H1 (cell line): ENCODE measurements around the gene MTHFD1. TPM values are rescaled to one million over a fixed set of nuclear protein-coding genes. Genes with fewer than 3 reads are reported as not detected.

Experiments used
- CTCF ChIA-PET: fragments of 300-600 bp; sonication (Branson Sonifier 250); formaldehyde crosslinking; loops from one replicate; lab custom pipeline; 2021; ENCODE audit not compliant: partially characterized antibody; lab: Charles Lee
- POLR2A ChIA-PET: fragments of 300-600 bp; sonication (Branson Sonifier 250); formaldehyde crosslinking; loops from one replicate; lab custom pipeline; 2021; ENCODE audit warnings: inconsistent platforms; ENCODE audit not compliant: partially characterized antibody; lab: Charles Lee
- DNase-seq, 2 experiments: peaks; one replicate each; pipeline versions ENCODE4 v3.0.0 to v3.0.0-alpha.2; 2010 to 2022; ENCODE audit warnings: low spot score in 2 of 2, low read depth in 1 of 2, mixed read lengths in 1 of 2
- FAIRE-seq: peaks from 2 replicates; lab custom pipeline; 2011; peaks lifted over from hg19 to GRCh38; lab: Jason Lieb, UNC
- H2AFZ ChIP-seq: 2 replicates; pipeline ENCODE4 v1.8.1; 2012; ENCODE audit warnings: low read length, inconsistent platforms
- H2AK5ac ChIP-seq: 2 replicates; pipeline ENCODE4 v1.6.1; 2013; ENCODE audit warnings: low read depth, low read length
- H2BK120ac ChIP-seq: replicated peaks from 2 replicates; pipeline ENCODE3; 2013; ENCODE audit warnings: low read depth, low read length, inconsistent platforms
- H2BK12ac ChIP-seq: 2 replicates; pipeline ENCODE4 v1.6.1; 2013; ENCODE audit warnings: low read depth, low read length
- H2BK15ac ChIP-seq: 2 replicates; pipeline ENCODE4 v1.6.1; 2013; ENCODE audit warnings: low read length
- H2BK20ac ChIP-seq: 2 replicates; pipeline ENCODE4 v1.6.1; 2013; ENCODE audit warnings: low read length
- H2BK5ac ChIP-seq: 2 replicates; pipeline ENCODE4 v1.6.1; 2013; ENCODE audit warnings: low read depth, low read length
- H3K14ac ChIP-seq: 2 replicates; pipeline ENCODE4 v1.6.1; 2013; ENCODE audit warnings: inconsistent platforms; ENCODE audit not compliant: insufficient read length
- H3K18ac ChIP-seq: 2 replicates; pipeline ENCODE4 v1.6.1; 2013; ENCODE audit warnings: low read length; ENCODE audit errors: extremely low read depth
- H3K23ac ChIP-seq: 2 replicates; pipeline ENCODE4 v1.6.1; 2013; ENCODE audit warnings: inconsistent platforms; ENCODE audit not compliant: insufficient read length
- H3K23me2 ChIP-seq: 2 replicates; pipeline ENCODE4 v1.6.1; 2013; ENCODE audit warnings: low read depth, low read length
- H3K27ac ChIP-seq: 2 replicates; pipeline ENCODE4 v1.6.1; 2011; ENCODE audit warnings: low read depth, low read length, inconsistent platforms
- H3K27me3 ChIP-seq, 4 experiments: replicated peaks in 1 of 4; 1 replicate in 1 of 4; 2 replicates in 3 of 4; pipeline versions ENCODE4 v1.6.1 to v1.8.1; 2011 to 2013; ENCODE audit warnings: low read length in 3 of 4, mild to moderate bottlenecking in 3 of 4, inconsistent platforms in 2 of 4, mixed read lengths in 2 of 4, moderate library complexity in 1 of 4; ENCODE audit not compliant: control insufficient read depth in 3 of 4, insufficient read depth in 3 of 4; ENCODE audit errors: extremely low read depth in 1 of 4
- H3K36me3 ChIP-seq, 4 experiments: 2 replicates each; pipeline versions ENCODE4 v1.6.1 to v1.8.1; 2011 to 2013; ENCODE audit warnings: mild to moderate bottlenecking in 4 of 4, low read length in 3 of 4, moderate library complexity in 2 of 4, control low read depth in 1 of 4, inconsistent platforms in 1 of 4; ENCODE audit not compliant: insufficient read depth in 4 of 4, control insufficient read depth in 2 of 4
- H3K4ac ChIP-seq: replicated peaks from 2 replicates; pipeline ENCODE3; 2013; ENCODE audit warnings: low read length, low read depth, mixed read lengths, inconsistent platforms; ENCODE audit not compliant: insufficient read length
- H3K4me1 ChIP-seq, 4 experiments: replicated peaks in 1 of 4; 1 replicate in 1 of 4; 2 replicates in 3 of 4; pipeline versions ENCODE4 v1.6.1 to v1.8.1; 2011 to 2013; ENCODE audit warnings: low read length in 3 of 4, inconsistent platforms in 2 of 4, mixed read lengths in 1 of 4; ENCODE audit not compliant: insufficient read depth in 4 of 4, control insufficient read depth in 3 of 4
- H3K4me2 ChIP-seq, 2 experiments: 2 replicates each; pipeline versions ENCODE4 v1.6.1 to v1.8.1; 2011 to 2013; ENCODE audit warnings: low read depth in 2 of 2, low read length in 2 of 2, control low read depth in 1 of 2, inconsistent platforms in 1 of 2, mild to moderate bottlenecking in 1 of 2; ENCODE audit not compliant: insufficient read depth in 1 of 2
- H3K4me3 ChIP-seq, 4 experiments: fragments of 200-600, 300-600 bp in 1 of 4; sonication (generic), shearing (Covaris generic), sonication (Bioruptor Twin) in 1 of 4; 2 replicates each; pipeline versions ENCODE4 v1.5.1 to v1.8.1; 2011 to 2016; ENCODE audit warnings: low read length in 4 of 4, low read depth in 3 of 4, control low read depth in 2 of 4, inconsistent platforms in 2 of 4, mild to moderate bottlenecking in 2 of 4, mixed read lengths in 1 of 4, moderate library complexity in 1 of 4; ENCODE audit not compliant: insufficient read depth in 2 of 4; ENCODE audit errors: extremely low read depth in 1 of 4
- H3K56ac ChIP-seq: replicated peaks from 2 replicates; pipeline ENCODE3; 2013; ENCODE audit warnings: low read depth, mild to moderate bottlenecking, mixed read lengths, low read length, inconsistent platforms; ENCODE audit not compliant: insufficient read length
- H3K79me1 ChIP-seq: 2 replicates; pipeline ENCODE4 v1.6.1; 2013; ENCODE audit warnings: low read depth, low read length, control low read depth
- H3K79me2 ChIP-seq, 2 experiments: 2 replicates each; pipeline versions ENCODE4 v1.6.1 to v1.8.1; 2012 to 2013; ENCODE audit warnings: low read length in 2 of 2, mild to moderate bottlenecking in 2 of 2, inconsistent platforms in 1 of 2; ENCODE audit not compliant: insufficient read depth in 2 of 2, control insufficient read depth in 1 of 2
- H3K9ac ChIP-seq, 4 experiments: replicated peaks in 1 of 4; 1 replicate in 1 of 4; 2 replicates in 3 of 4; pipeline versions ENCODE4 v1.6.1 to v1.8.1; 2011 to 2013; ENCODE audit warnings: low read depth in 3 of 4, low read length in 3 of 4, control low read depth in 2 of 4, mild to moderate bottlenecking in 2 of 4, moderate library complexity in 2 of 4, inconsistent platforms in 1 of 4; ENCODE audit errors: extremely low read depth in 1 of 4
- H3K9me3 ChIP-seq, 2 experiments: 2 replicates each; pipeline versions ENCODE4 v1.6.1 to v1.8.1; 2012 to 2013; ENCODE audit warnings: mild to moderate bottlenecking in 2 of 2, moderate library complexity in 2 of 2, control low read depth in 1 of 2, inconsistent platforms in 1 of 2, low read depth in 1 of 2, low read length in 1 of 2, mixed read lengths in 1 of 2; ENCODE audit not compliant: insufficient read depth in 2 of 2
- H4K20me1 ChIP-seq, 2 experiments: replicated peaks in 1 of 2; 2 replicates each; pipeline versions ENCODE3 to v1.8.1; 2011 to 2013; ENCODE audit warnings: inconsistent platforms in 2 of 2, low read length in 2 of 2, mild to moderate bottlenecking in 1 of 2; ENCODE audit not compliant: insufficient read depth in 2 of 2, control insufficient read depth in 1 of 2
- H4K5ac ChIP-seq: 2 replicates; pipeline ENCODE4 v1.6.1; 2013; ENCODE audit warnings: low read length, low read depth, mixed read lengths, inconsistent platforms; ENCODE audit not compliant: insufficient read length
- H4K8ac ChIP-seq: 2 replicates; pipeline ENCODE4 v1.8.0; 2013; ENCODE audit warnings: mild to moderate bottlenecking, moderate library complexity, low read length, inconsistent platforms; ENCODE audit not compliant: insufficient read depth; ENCODE audit errors: extremely low read depth
- H4K91ac ChIP-seq: replicated peaks from 2 replicates; pipeline ENCODE3; 2013; ENCODE audit warnings: low read length, mixed read lengths, inconsistent platforms; ENCODE audit not compliant: insufficient read length
- JUND ChIP-seq: IDR thresholded peaks from 2 replicates; pipeline ENCODE4 v1.6.1; 2011; ENCODE audit warnings: mild to moderate bottlenecking, improper control_type of control experiment, low read length
- KDM1A ChIP-seq: fragments of 200-600, 300-600 bp; sonication (generic); IDR thresholded peaks from 2 replicates; pipeline ENCODE4 v1.7.1; 2016; ENCODE audit warnings: mild to moderate bottlenecking, low read length, borderline replicate concordance
- KDM4A ChIP-seq: IDR thresholded peaks from one replicate; pipeline ENCODE4 v1.7.1; 2012; ENCODE audit warnings: low read depth, mild to moderate bottlenecking, moderate library complexity, low read length, inconsistent platforms; ENCODE audit not compliant: severe bottlenecking
- MAFK ChIP-seq: IDR thresholded peaks from 2 replicates; pipeline ENCODE4 v1.6.1; 2012; ENCODE audit warnings: low read depth, mild to moderate bottlenecking, improper control_type of control experiment, low read length
- POU5F1 ChIP-seq: IDR thresholded peaks from 2 replicates; pipeline ENCODE4 v1.6.1; 2011; ENCODE audit warnings: low read depth, mild to moderate bottlenecking, low read length, moderate library complexity
- SAP30 ChIP-seq: fragments of 300-600 bp; sonication (generic); IDR thresholded peaks from 2 replicates; pipeline ENCODE4 v1.7.1; 2012; ENCODE audit warnings: low read length, moderate library complexity, mild to moderate bottlenecking, inconsistent platforms; ENCODE audit not compliant: insufficient read depth, insufficient replicate concordance
- SRF ChIP-seq: IDR thresholded peaks from 2 replicates; pipeline ENCODE4 v1.6.1; 2011; ENCODE audit warnings: mild to moderate bottlenecking, low read depth, low read length, moderate library complexity
- polyA plus RNA-seq, 7 experiments: library from polyadenylated mRNA; depleted of rRNA in 3 of 7; stranded (reverse) in 5 of 7; unstranded in 2 of 7; fragments of >200 nt in 5 of 7; fragments of 200-250 nt in 2 of 7; gene quantifications; 1 replicate in 5 of 7; 2 replicates in 1 of 7; 4 replicates in 1 of 7; pipeline versions ENCODE4 v1.2.1 to v1.2.3, GENCODE V29; 2011 to 2013; ENCODE audit warnings: missing spikeins in 2 of 7, mixed read lengths in 2 of 7
- total RNA-seq: library from RNA; stranded (reverse); fragmentation: NEBNext Ultra II Directional; extraction: Animal tissue kit (Norgen Biotek cat#: 25700); gene quantifications from 2 replicates; pipeline ENCODE4 v1.2.1, GENCODE V29; 2021
- TF ChIP-seq, protein P1 (sequence below): IDR thresholded peaks from 2 replicates; pipeline ENCODE4 v1.6.1; 2011; ENCODE audit warnings: low read depth, mild to moderate bottlenecking, low read length; ENCODE audit not compliant: insufficient read depth

The MTHFD1 gene
- total and polyA plus RNA-seq, 2 of the 8 experiments (the other 6 are each of a cell fraction or from before 2014, with no cell fraction given) = 79.7 to 332 TPM

- Histone ChIP-seq H3K4me2 (no peak overlapping the region), H3K79me2 (peaks cover 0 to 26% of the 10 kb centered on the region in 2 experiments; a peak in 2 of 4 replicates), H2BK15ac (no peak overlapping the region), H3K4me1 (peaks cover 0 to 3% (median 1%) of the 10 kb centered on the region in 4 experiments; a peak in 4 of 7 replicates), H3K9ac (no peak overlapping the region), H2AK5ac (no peak overlapping the region), H2AFZ (no peak overlapping the region), H4K20me1 (no peaks in the 10 kb centered on the region), H3K23me2 (no peaks in the 10 kb centered on the region), H4K91ac (no peak overlapping the region), H3K4me3 (no peak overlapping the region), H4K5ac (no peak overlapping the region), H3K23ac (no peak overlapping the region), H2BK5ac (no peak overlapping the region), H3K27me3 (no peaks in the 10 kb centered on the region), H2BK120ac (no peak overlapping the region), H3K14ac (no peak overlapping the region), H3K79me1 (no peaks in the 10 kb centered on the region; the same call in none of the 2 replicates), H2BK12ac (no peak overlapping the region), H4K8ac (no peak overlapping the region), H3K56ac (no peak overlapping the region), H3K27ac (no peak overlapping the region), H3K18ac (no peak overlapping the region), H3K9me3 (no peaks in the 10 kb centered on the region), H2BK20ac (no peak overlapping the region), H3K36me3 (peaks cover 0 to 3% (median 0%) of the 10 kb centered on the region in 4 experiments; a peak in 3 of 8 replicates), H3K4ac (no peak overlapping the region)
- DNase-seq (no peak), FAIRE-seq (no peak)
- TF ChIP-seq KDM1A = no peak
- TF ChIP-seq SAP30 = no peak
- TF ChIP-seq JUND = no peak
- no peak for TF ChIP-seq MAFK
- TF ChIP-seq, protein P1, sequence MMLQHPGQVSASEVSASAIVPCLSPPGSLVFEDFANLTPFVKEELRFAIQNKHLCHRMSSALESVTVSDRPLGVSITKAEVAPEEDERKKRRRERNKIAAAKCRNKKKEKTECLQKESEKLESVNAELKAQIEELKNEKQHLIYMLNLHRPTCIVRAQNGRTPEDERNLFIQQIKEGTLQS = no peak
- TF ChIP-seq POU5F1 = no peak
- no peak for TF ChIP-seq SRF
- TF ChIP-seq KDM4A = no peak
- CTCF ChIA-PET = interaction anchor here (0.5 to 1.5 kb wide), 5 partner anchors 10 to 69 kb away, joined by 3 to 7 read pairs (median 3); no protein-coding TSS in a partner anchor
- POLR2A ChIA-PET = interaction anchor here (1.2 to 2.3 kb wide), 4 partner anchors 8 to 44 kb away, joined by 3 to 17 read pairs (median 4); partner anchors contain the start of genes HSPA2 and ZBTB1
Measured at GRCh38 chr14:64496764-64497163, 108.6 kb downstream of the MTHFD1 start.
